Measurements from ENCODE around the gene NKTR.
"Not testable (repeated sequence)": the region's sequence is repeated elsewhere in the genome, so short reads cannot be mapped to it uniquely, and the experiment has no call there.

The NKTR gene

DNA sequence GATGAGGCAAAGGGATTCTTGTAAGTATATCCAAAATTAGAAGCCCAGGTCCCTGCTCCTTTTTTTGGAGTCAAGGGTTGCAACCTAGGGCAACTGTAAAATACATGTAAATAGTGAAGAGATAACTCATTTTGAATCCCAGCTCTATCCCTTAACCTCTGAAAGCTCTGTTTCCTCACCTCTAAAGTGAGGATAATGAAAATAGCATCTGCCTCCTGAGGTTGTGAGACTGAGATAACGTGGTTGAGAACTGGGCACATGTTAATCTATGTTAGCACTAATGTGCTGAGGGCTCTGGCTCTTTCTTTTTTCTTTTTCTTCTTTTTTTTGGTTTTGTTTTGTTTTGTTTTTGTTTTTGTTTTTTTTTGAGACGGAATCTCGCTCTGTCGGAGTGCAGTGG, 4.8 kb upstream of the NKTR start:
- no peak for DNase-seq (ENCODE audit: low read depth in 2 of 3, low spot score in 2 of 3)

DNA sequence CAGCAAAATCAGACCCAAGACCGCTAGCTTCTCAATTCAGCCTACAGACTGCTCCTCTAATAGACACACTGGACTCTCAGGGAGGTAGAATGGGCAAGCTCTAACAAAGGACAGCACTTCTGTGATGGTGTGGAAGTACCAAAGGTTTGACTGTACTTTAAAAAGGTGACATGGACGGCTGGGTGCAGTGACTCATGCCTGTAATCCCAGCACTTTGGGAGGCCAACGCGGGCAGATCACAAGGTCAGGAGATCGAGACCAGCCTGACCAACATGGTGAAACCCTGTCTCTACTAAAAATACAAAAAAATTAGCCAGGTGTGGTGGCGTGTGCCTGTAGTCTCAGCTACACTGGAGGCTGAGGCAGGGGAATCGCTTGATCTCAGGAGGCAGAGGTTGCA, 3.4 kb upstream of the NKTR start:
- DNase-seq (ENCODE audit: low read depth in 2 of 3, low spot score in 2 of 3): not testable (repeated sequence)

DNA sequence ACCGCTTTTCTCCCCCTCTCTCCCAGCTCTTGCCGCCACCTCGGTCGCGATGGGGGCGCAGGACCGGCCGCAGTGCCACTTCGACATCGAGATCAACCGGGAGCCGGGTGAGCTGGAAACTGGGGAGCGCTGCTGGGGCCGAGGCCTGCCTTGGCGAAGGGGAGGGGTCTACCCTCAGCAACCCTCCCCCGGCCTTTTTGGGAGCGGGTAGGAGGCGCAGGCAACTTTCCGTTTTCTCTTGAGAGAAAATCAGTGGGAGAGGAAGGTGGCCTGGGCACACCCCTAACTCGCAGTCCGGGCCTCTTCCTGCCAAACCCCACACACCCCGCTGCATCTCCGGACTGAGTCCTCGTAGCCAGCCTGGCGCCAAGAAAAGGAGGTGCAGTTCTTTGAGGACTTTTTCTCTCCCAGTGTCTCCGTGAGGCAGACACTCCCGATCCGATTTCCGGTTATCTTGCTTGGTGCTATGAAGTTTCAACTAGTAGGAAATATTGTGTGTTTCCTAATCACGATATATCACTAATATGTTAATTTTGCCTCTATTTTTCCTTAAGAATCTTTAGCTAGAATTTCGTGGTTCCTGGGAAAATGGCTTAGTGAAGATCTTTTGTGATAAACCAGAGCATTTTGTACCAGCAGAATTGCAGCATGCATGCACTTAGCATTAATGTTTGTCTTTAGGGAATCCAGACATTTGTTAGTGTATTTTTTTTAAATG, 631 bp downstream of the NKTR start:
- DNase-seq (ENCODE audit: low read depth in 2 of 3, low spot score in 2 of 3): peak in 2 of 3 experiments; percentile 36 to 47

GRCh38 chr3:42601896-42602581, 1.6 kb downstream of the NKTR start:
- DNase-seq (ENCODE audit: low read depth in 2 of 3, low spot score in 2 of 3): no peak

DNA sequence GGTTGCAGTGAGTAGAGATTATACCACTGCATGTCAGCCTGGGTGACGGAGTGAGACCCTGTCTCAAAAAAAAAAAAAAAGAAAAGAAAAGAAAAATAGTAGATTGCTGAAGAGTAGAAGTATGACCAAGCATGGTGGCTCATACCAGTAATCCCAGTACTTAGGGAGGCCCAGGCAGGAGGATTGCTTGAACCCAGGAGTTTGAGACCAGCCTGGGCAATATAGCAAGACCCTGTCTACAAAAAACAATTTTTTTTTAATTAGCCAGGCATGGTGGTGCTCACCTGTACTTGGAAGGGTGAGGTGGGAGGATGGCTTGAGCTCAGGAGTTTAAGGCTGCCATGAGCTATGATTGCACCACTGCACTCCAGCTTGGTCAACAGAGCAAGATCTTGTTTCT, 2.5 kb downstream of the NKTR start:
- DNase-seq (ENCODE audit: low read depth in 2 of 3, low spot score in 2 of 3): no peak

- DNase-seq (ENCODE audit: low read depth in 2 of 3, low spot score in 2 of 3): no peak
Observed at GRCh38 chr3:42605546-42606173, 5.2 kb downstream of the NKTR start.

GRCh38 chr3:42608581-42608980, 8.1 kb downstream of the NKTR start:
- no peak for DNase-seq (ENCODE audit: low read depth in 2 of 3, low spot score in 2 of 3)

DNA sequence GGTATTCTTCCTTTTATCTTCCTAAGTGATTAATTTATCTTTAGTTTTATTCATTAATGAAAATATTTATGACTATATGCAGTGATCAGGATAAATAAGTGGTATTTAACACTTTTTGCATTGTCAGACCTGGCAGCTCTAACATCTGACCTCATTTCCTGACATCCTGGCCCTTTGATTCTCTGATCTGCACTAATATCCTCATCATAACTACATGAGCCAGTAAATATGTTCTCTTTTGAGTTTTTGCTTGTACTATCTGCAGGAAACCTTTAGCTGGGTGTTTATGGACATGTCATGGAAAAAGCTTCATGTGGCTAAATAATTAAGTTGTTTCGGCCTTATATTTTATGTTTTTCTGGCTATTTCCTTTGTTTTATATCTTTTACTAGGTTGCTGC, 10.5 kb downstream of the NKTR start:
- DNase-seq (ENCODE audit: low read depth in 2 of 3, low spot score in 2 of 3): no peak

- DNase-seq (ENCODE audit: low read depth in 2 of 3, low spot score in 2 of 3): no peak
Observed at GRCh38 chr3:42612217-42612616, 11.7 kb downstream of the NKTR start.

GRCh38 chr3:42612928-42613327, 12.4 kb downstream of the NKTR start:
- DNase-seq (ENCODE audit: low read depth in 2 of 3, low spot score in 2 of 3): no peak

GRCh38 chr3:42613462-42613861, 13.0 kb downstream of the NKTR start:
- no peak for DNase-seq (ENCODE audit: low read depth in 2 of 3, low spot score in 2 of 3)

DNA sequence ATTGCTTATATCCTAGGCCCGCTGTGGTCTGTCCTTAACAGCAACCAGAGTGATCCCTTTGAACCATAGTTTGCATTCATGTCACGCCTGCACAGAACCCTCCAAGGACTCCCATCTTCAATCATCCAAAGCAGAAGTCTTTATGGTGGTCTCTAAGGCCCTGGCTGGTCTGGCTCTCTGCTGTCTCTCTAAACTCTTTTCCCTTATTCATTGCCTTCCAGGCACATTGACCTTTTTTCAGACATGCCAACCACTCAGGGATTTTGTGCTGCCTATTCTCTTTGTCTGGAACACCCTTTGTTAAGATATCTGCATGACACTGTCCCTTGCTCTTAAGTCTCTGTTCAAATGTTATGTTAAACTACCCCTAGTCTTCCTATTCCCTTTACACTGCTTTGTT, 31.1 kb downstream of the NKTR start:
- no peak for DNase-seq (ENCODE audit: low read depth in 2 of 3, low spot score in 2 of 3)

DNA sequence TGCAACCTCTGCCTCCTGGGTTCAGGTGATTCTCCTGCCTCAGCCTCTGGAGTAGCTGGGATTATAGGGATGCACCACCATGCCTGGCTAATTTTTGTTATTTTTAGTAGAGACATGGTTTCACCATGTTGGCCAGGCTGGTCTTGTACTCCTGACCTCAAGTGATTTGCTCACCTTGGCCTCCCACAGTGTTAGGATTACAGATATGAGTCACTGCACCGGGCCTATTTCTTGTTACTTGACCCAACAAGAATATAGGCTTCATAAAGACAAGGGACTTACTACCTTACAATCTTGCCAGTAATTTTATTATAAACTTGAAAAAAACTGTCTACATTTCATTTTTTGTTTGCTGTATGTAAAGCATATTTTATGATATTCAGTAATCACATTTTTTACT, 31.7 kb downstream of the NKTR start:
- DNase-seq (ENCODE audit: low read depth in 2 of 3, low spot score in 2 of 3): no peak

DNA sequence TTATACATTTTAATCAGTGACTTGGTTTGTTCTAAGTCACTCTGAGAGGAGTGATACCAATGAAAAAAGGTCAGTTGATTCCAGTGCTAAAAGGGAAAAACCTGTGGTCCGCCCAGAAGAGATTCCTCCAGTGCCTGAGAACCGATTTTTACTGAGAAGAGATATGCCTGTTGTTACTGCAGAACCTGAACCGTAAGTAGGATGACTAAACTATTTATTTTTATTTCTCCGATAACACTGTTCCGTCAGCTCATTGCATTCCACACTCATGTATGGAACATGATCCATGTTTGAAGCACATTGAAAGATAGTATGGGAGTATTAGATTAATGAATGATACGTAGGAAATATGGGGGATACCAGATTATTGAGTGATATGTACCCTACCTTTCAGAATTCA, 33.1 kb downstream of the NKTR start:
- DNase-seq (ENCODE audit: low read depth in 2 of 3, low spot score in 2 of 3): no peak

- no peak for DNase-seq (ENCODE audit: low read depth in 2 of 3, low spot score in 2 of 3)
Observed at GRCh38 chr3:42635111-42635510, 34.6 kb downstream of the NKTR start.

DNA sequence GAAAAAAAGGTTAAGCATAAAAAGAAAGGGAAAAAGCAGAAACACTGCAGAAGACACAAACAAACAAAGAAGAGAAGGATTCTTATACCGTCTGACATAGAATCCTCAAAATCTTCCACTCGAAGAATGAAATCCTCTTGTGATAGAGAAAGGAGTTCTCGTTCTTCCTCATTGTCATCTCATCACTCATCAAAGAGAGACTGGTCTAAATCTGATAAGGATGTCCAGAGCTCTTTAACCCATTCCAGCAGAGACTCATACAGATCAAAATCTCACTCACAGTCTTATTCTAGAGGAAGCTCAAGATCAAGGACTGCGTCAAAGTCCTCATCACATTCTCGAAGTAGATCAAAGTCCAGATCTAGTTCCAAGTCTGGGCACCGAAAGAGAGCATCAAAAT, 36.5 kb downstream of the NKTR start:
- no peak for DNase-seq (ENCODE audit: low read depth in 2 of 3, low spot score in 2 of 3)

DNA sequence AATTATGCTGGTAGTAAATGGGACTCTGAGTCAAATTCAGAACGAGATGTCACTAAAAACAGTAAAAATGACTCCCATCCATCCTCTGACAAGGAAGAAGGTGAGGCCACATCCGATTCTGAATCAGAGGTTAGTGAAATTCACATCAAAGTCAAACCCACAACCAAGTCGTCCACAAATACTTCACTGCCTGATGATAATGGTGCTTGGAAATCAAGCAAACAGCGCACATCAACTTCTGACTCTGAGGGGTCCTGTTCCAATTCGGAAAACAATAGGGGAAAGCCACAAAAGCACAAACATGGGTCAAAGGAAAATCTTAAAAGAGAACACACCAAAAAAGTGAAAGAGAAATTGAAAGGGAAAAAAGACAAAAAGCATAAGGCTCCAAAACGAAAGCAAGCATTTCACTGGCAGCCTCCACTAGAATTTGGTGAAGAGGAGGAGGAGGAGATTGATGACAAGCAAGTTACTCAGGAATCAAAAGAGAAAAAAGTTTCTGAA, 37.9 kb downstream of the NKTR start:
- no peak for DNase-seq (ENCODE audit: low read depth in 2 of 3, low spot score in 2 of 3)

DNA sequence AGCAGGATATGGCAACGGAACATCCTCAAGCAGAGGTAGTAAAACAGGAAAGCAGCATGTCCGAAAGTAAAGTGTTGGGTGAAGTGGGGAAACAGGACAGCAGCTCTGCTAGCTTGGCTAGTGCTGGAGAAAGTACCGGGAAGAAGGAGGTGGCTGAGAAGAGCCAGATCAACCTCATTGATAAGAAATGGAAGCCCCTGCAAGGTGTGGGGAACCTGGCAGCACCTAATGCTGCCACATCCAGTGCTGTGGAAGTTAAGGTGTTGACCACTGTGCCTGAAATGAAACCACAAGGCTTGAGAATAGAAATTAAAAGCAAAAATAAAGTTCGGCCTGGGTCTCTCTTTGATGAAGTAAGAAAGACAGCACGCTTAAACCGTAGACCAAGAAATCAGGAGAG, 38.7 kb downstream of the NKTR start:
- DNase-seq (ENCODE audit: low read depth in 2 of 3, low spot score in 2 of 3): no peak

DNA sequence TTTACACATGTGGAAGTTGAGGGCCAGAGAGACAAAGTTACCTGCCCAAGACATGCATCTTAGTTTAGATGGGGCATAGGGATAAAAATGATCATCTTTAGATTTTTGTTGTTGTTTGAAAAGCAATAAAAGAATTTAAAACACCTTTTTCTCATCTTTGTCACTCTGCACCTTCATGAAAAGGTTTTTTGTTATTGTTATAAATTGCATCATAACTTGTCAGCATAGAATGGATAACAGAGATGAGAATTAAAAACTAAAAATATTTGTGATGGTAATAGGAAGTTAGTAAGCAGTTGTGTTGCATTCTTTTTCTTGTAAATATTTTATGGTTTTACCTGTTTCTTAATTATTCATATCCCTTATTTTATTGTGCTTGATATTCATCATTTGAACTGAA, 39.6 kb downstream of the NKTR start:
- no peak for DNase-seq (ENCODE audit: low read depth in 2 of 3, low spot score in 2 of 3)

GRCh38 chr3:42640771-42641370, 40.4 kb downstream of the NKTR start:
- no peak for DNase-seq (ENCODE audit: low read depth in 2 of 3, low spot score in 2 of 3)

DNA sequence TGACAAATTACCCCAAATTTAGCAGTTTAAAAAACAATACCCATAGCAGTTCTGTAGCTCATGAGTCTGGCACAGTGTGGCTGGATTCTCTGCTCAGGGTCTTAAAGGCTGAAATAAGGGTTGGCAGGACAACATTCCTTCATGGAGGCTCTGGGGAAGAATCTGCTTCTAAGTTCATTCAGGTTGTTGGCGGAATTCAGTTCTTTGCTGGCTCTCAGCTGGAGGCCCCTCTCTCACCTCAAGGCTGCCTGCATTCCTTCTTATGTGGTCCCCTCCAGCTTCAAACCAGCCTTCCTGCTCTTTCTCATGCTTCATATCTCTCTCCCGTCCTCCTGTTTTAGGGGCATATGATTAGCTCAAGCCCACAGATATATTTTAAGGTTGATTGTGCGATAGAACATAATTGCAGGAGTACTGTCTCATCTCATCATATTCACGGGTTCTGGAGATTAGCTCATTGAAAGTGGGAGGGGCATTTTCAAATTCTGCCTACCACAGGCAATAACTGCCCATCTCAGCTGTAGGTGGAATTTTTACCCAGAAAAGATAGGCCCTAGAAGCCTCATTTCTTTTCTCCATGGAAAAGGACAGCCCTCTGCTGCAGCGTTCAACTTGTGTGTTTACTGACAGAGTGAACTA, 47.5 kb downstream of the NKTR start:
- DNase-seq (ENCODE audit: low read depth in 2 of 3, low spot score in 2 of 3): no peak

Data from activated CD8-positive, alpha-beta memory T cell treated with anti-CD3 and anti-CD28 coated beads for 48 hours (primary cell).